GM12892 (cell line): ENCODE results near the gene TSC1.

Experiments used
- DNase-seq: peaks from one replicate; pipeline ENCODE4 v3.0.0; 2011; ENCODE audit not compliant: insufficient read length
- FAIRE-seq: peaks from 2 replicates; lab custom pipeline; 2011; peaks lifted over from hg19 to GRCh38; lab: Jason Lieb, UNC
- POLR2A ChIP-seq: IDR thresholded peaks from 2 replicates; pipeline ENCODE4 v1.6.1; 2011; ENCODE audit warnings: low read depth, low read length, control low read depth
- POLR2AphosphoS5 ChIP-seq: IDR thresholded peaks from 2 replicates; pipeline ENCODE4 v1.6.1; 2011; ENCODE audit warnings: low read depth, low read length, control low read depth
- TAF1 ChIP-seq: IDR thresholded peaks from 2 replicates; pipeline ENCODE4 v1.6.1; 2011; ENCODE audit warnings: low read depth, mild to moderate bottlenecking, control low read depth, low read length, borderline replicate concordance

Gene TSC1

DNA sequence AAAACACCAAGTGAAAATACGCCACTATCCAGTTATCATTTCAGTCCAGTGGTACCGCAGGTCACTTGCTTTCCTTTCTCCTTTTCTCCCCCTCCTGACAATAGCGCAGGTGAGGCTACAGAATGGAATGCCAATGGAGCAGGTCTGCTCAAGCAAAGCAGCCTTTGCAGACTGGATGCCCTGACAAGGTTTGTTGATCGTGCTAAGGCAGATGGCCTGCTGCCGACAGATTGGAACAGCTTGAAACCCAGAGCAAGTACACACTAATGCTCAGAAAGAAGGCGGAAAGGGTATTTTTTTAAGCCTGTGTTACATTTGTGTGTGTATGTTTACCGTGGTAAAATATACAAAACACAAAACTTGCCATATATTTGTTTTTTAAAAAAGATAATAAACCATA lies 46.4 kb downstream of the TSC1 start:
- TF ChIP-seq POLR2AphosphoS5: no peak
- no peak for TF ChIP-seq POLR2A
- TF ChIP-seq TAF1: no peak
- DNase-seq: no peak
- FAIRE-seq: no peak

DNA sequence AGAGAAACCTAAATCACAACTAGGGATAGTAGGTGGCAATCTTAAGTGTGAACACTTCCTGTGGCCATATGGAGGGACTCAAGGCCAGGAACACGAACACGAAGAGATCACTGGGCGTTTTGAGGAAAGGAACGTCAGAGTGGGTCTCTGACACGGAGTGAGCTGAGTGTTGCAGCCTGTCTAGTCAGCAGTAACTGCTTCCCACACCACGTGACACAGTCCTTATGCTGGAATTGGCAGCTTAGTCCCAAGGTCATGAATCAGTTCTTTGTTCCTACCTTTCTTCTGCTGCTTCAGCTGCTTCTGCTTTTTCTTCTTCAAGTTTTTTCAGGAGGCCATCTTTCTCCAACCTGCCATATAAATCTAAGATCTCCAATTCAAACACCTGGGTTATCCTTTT lies 47.5 kb downstream of the TSC1 start:
- DNase-seq (no peak), FAIRE-seq (no peak)
- TF ChIP-seq POLR2AphosphoS5 (no peak), POLR2A (no peak), TAF1 (no peak)

DNA sequence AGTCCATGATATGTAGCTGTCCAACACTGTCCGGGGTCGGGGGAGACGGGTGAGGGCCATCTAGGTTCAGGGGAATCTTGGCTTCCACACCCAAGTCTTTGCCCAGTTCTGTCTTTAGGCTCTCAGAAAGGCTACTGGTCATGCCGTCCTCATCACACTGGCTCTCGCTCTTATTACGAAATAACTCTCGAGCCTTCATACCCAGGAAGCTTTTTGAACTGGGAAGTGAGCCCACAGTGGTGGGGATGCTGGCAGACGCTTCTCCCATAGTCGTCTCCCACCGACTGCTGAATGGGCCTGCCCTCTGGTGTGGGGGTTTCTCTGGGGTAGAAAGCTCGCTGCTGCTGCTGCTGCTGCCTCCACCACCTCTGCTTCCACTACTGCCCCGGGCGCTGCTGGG lies 48.2 kb downstream of the TSC1 start:
- no peak for TF ChIP-seq POLR2A
- no peak for TF ChIP-seq TAF1
- TF ChIP-seq POLR2AphosphoS5: no peak
- DNase-seq: no peak
- no peak for FAIRE-seq

DNA sequence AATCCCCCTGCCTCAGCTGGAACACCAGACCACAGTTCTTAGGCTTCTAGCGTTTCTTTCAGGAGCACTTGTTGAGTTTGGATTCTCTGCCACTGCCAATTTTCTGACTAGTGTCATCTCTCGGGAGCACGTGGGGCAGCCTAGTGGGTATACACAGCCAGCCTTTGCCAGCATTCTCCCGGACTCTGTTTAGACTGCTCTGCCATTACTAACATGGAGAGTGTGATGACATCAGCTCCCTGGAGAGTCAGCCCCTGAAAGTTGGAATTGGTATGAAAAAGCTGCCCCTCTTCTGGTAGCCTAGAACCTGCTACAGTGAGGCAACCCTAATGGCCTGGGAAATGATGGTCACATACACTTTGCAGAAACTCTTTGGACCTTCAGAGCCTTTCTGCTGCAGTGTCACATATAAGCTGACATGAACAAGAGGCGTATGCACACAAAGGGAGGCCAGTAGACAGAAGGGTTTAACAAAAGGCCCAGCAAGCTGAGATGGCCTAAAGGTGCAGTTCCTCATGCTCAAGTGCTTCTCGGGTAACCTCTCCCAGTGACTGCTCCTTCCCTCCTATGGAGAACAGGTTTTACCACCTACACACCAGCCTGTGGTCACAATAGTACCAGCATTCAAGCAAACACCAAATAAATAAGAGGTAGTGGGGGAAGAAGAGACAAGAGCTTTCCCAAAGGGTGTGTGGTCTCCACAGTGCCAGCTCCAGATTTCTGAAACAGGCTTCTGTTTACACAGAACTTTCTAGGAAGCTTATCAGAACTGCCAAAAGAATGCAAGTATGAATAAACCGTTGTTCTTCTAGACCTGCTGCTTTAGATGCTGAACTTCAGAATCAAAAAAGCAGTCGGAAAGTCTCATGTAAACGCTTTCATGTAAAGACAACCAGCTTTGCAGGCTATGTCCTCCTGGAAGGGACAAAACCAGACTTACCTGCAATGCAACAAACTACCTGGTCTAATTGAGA lies 49.3 kb downstream of the TSC1 start:
- FAIRE-seq (no peak), DNase-seq (no peak)
- TF ChIP-seq POLR2A (no peak), POLR2AphosphoS5 (no peak), TAF1 (no peak)

DNA sequence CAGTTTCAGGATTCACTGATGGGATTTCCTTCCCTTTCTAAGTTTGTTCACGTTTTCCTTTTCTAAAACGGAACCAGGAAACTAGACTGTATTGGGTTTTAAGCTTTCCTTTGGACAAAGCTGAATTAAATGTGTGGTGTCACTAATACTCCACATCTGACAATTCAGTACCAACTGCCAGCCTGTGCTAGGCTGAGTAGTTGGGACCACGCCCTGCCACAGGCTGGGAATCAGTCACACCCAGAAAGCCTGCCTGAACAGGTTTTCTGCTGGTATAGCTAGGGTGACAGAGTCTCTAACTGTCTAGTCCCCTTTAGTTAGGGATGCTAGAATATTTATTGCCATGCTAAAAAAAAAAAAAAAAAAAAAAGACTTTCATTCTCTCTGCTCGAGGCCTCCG lies 50.1 kb downstream of the TSC1 start:
- FAIRE-seq (no peak), DNase-seq (no peak)
- TF ChIP-seq TAF1: no peak
- no peak for TF ChIP-seq POLR2AphosphoS5
- no peak for TF ChIP-seq POLR2A

DNA sequence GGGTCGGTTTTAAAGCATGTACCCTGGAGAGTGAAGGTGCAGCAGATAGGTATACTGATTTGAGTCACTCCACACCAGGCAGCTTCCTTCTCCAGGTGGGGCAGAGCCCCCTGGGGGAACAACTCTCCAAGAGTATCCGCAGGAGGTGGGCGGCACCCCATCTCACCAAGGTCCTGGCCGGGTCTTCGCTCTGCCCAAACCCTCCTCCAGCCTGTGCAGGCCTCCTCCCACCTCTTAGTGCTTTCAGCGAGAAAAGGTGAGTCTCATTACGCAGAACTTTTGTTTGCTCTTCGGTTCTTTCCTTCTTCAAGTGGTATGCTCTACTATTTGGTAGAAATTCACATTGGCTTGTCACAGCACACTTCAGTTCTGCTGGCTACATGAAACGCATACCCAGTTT lies 52.0 kb downstream of the TSC1 start:
- DNase-seq (no peak), FAIRE-seq (no peak)
- TF ChIP-seq POLR2A: no peak
- no peak for TF ChIP-seq TAF1
- no peak for TF ChIP-seq POLR2AphosphoS5

DNA sequence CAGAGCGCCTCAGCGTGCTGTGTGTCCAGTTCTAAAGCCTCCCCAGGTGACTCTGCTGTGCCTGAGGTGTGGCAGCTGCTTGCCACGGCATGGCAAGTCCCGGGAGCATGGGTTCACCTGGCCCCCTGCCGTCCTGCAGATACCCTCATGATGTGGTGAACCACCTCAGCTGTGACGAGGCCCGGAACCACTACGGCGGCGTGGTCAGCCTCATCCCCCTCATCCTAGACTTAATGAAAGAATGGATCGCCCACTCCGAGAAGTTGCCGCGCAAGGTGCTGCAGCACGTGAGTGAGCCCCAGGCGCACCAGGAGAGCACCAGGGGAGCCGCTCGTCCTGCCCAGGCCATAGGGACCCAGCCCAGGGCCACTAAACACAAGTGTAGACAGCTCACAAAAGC lies 56.3 kb downstream of the TSC1 start:
- TF ChIP-seq POLR2A (no peak), TAF1 (no peak), POLR2AphosphoS5 (no peak)
- no peak for DNase-seq
- FAIRE-seq: no peak

GRCh38 chr9:132887181-132888120 lies 57.0 kb downstream of the TSC1 start:
- TF ChIP-seq TAF1 (no peak), POLR2AphosphoS5 (no peak), POLR2A (no peak)
- FAIRE-seq (no peak), DNase-seq (no peak)

- FAIRE-seq (no peak), DNase-seq (no peak)
- TF ChIP-seq POLR2AphosphoS5: no peak
- no peak for TF ChIP-seq POLR2A
- no peak for TF ChIP-seq TAF1
Observed at GRCh38 chr9:132886334-132886725, 58.1 kb downstream of the TSC1 start.

DNA sequence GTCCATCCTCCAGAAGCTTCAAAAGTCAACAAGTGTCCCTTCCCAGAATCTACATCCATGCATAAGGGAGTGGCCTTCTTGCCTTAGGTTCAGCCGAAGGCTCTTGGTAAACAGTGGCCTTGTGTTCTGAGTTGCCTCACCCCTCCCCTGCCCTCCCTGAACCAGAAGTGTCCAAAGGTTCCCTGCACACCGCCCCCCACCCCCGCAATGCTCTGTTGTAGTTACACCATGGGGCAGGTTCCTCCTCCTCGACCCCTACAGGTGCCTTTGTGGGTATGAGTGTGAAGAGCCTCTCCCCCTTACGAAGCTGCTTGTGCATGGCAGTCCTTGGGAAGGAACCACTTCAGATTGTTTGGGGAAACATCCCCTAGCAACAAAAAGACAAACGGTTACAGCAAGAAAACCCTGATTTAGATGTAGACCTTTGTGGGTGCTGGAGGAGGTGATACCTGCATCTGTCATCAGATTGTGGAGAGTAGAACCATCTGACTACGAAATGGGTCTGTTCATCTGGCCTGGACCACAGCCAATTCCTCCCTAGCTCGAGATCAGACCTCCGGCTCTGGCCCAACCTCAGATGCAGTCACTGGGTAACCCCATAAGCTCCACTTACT lies 58.6 kb downstream of the TSC1 start:
- no peak for DNase-seq
- no peak for FAIRE-seq
- no peak for TF ChIP-seq POLR2A
- no peak for TF ChIP-seq TAF1
- TF ChIP-seq POLR2AphosphoS5: no peak

GRCh38 chr9:132883349-132884294 lies 60.8 kb downstream of the TSC1 start:
- FAIRE-seq (no peak), DNase-seq (no peak)
- no peak for TF ChIP-seq TAF1
